H9 (cell line): ENCODE results near the gene UST. TPM values are rescaled to one million over a fixed set of nuclear protein-coding genes. Genes with fewer than 3 reads are reported as not detected.

Experiments
- DNase-seq: peaks from one replicate; pipeline ENCODE4 v3.0.0-alpha.2; 2017
- H2AFZ ChIP-seq: one replicate; pipeline ENCODE4 v1.6.1; 2013; ENCODE audit warnings: mild to moderate bottlenecking, low read length, control low read depth, moderate library complexity
- H2AK5ac ChIP-seq: 2 replicates; pipeline ENCODE4 v1.6.1; 2013; ENCODE audit warnings: low read length, control low read depth, mixed read lengths; ENCODE audit not compliant: insufficient read length
- H2BK120ac ChIP-seq: one replicate; pipeline ENCODE4 v1.6.1; 2013; ENCODE audit warnings: low read depth, mild to moderate bottlenecking, low read length, control low read depth, inconsistent platforms; ENCODE audit not compliant: poor library complexity, severe bottlenecking
- H2BK12ac ChIP-seq: 2 replicates; pipeline ENCODE4 v1.6.1; 2013; ENCODE audit warnings: low read length, control low read depth, mixed read lengths, low read depth; ENCODE audit not compliant: insufficient read length
- H2BK15ac ChIP-seq: 2 replicates; pipeline ENCODE4 v1.6.1; 2013; ENCODE audit warnings: low read depth, low read length, control low read depth
- H2BK20ac ChIP-seq: one replicate; pipeline ENCODE4 v1.6.1; 2013; ENCODE audit warnings: low read depth, mild to moderate bottlenecking, low read length, control low read depth, inconsistent platforms; ENCODE audit not compliant: poor library complexity, severe bottlenecking
- H2BK5ac ChIP-seq: 2 replicates; pipeline ENCODE4 v1.6.1; 2013; ENCODE audit warnings: low read length, control low read depth, mixed read lengths; ENCODE audit not compliant: insufficient read length
- H3K14ac ChIP-seq: 2 replicates; pipeline ENCODE4 v1.6.1; 2013; ENCODE audit warnings: low read length, control low read depth; ENCODE audit not compliant: insufficient read depth
- H3K18ac ChIP-seq: 2 replicates; pipeline ENCODE4 v1.6.1; 2013; ENCODE audit warnings: low read depth, mild to moderate bottlenecking, mixed read lengths, low read length, control low read depth; ENCODE audit not compliant: insufficient read length
- H3K23ac ChIP-seq: 2 replicates; pipeline ENCODE4 v1.6.1; 2013; ENCODE audit warnings: low read length, control low read depth, mixed read lengths, low read depth; ENCODE audit not compliant: insufficient read length
- H3K23me2 ChIP-seq: 2 replicates; pipeline ENCODE4 v1.6.1; 2013; ENCODE audit warnings: low read depth, mild to moderate bottlenecking, mixed read lengths, low read length, control low read depth; ENCODE audit not compliant: insufficient read length, poor library complexity, severe bottlenecking
- H3K27ac ChIP-seq: 2 replicates; pipeline ENCODE4 v1.5.1; 2013; ENCODE audit warnings: low read length, control low read depth, mixed read lengths, low read depth; ENCODE audit not compliant: insufficient read length
- H3K27me3 ChIP-seq: 2 replicates; pipeline ENCODE4 v1.6.1; 2013; ENCODE audit warnings: low read length, control low read depth, inconsistent platforms; ENCODE audit not compliant: insufficient read depth
- H3K4ac ChIP-seq: 2 replicates; pipeline ENCODE4 v1.6.1; 2013; ENCODE audit warnings: low read depth, mild to moderate bottlenecking, control low read depth, inconsistent platforms, low read length, moderate library complexity
- H3K4me1 ChIP-seq: 2 replicates; pipeline ENCODE4 v1.6.1; 2013; ENCODE audit warnings: low read length, control low read depth, inconsistent platforms; ENCODE audit not compliant: insufficient read depth
- H3K4me2 ChIP-seq: 2 replicates; pipeline ENCODE4 v1.6.1; 2013; ENCODE audit warnings: low read length, control low read depth, mixed read lengths; ENCODE audit not compliant: insufficient read length, insufficient read depth
- H3K56ac ChIP-seq: 2 replicates; pipeline ENCODE4 v1.6.1; 2013; ENCODE audit warnings: low read depth, mild to moderate bottlenecking, mixed read lengths, low read length, control low read depth; ENCODE audit not compliant: insufficient read length
- H3K79me1 ChIP-seq: 2 replicates; pipeline ENCODE4 v1.6.1; 2013; ENCODE audit warnings: low read depth, mild to moderate bottlenecking, moderate library complexity, low read length, control low read depth, inconsistent platforms; ENCODE audit not compliant: insufficient read depth, poor library complexity, severe bottlenecking
- H3K79me2 ChIP-seq: 2 replicates; pipeline ENCODE4 v1.6.1; 2013; ENCODE audit warnings: low read length, control low read depth, inconsistent platforms; ENCODE audit not compliant: insufficient read depth
- H3K9ac ChIP-seq: 2 replicates; pipeline ENCODE4 v1.6.1; 2013; ENCODE audit warnings: low read length, control low read depth, mixed read lengths; ENCODE audit not compliant: insufficient read length; ENCODE audit errors: extremely low read depth
- H3K9me3 ChIP-seq: one replicate; pipeline ENCODE4 v1.6.1; 2013; ENCODE audit warnings: low read depth, low read length, inconsistent platforms; ENCODE audit not compliant: control insufficient read depth
- H3T11ph ChIP-seq: one replicate; pipeline ENCODE4 v1.6.1; 2013; ENCODE audit warnings: mild to moderate bottlenecking, low read length, control low read depth, inconsistent platforms
- H4K20me1 ChIP-seq: one replicate; pipeline ENCODE4 v1.6.1; 2013; ENCODE audit not compliant: control insufficient read depth, insufficient read length, insufficient read depth
- H4K5ac ChIP-seq: 2 replicates; pipeline ENCODE4 v1.6.1; 2013; ENCODE audit warnings: low read depth, mild to moderate bottlenecking, mixed read lengths, low read length, control low read depth; ENCODE audit not compliant: insufficient read length
- H4K8ac ChIP-seq: replicated peaks from 2 replicates; pipeline ENCODE4 v1.6.1; 2013; ENCODE audit warnings: low read length, control low read depth, mixed read lengths, low read depth; ENCODE audit not compliant: insufficient read length
- H4K91ac ChIP-seq: 2 replicates; pipeline ENCODE4 v1.6.1; 2013; ENCODE audit warnings: low read depth, mild to moderate bottlenecking, moderate library complexity, mixed read lengths, low read length, control low read depth; ENCODE audit not compliant: insufficient read length
- H3K27ac Mint-ChIP-seq, 3 experiments: 2 replicates in 2 of 3; 3 replicates in 1 of 3; pipeline ENCODE4 v1.8.0; 2020 to 2021; ENCODE audit warnings: mixed read lengths in 3 of 3, mild to moderate bottlenecking in 1 of 3, moderate library complexity in 1 of 3
- H3K27me3 Mint-ChIP-seq: 2 replicates; pipeline ENCODE4 v1.8.0; 2021; ENCODE audit warnings: low read depth, mild to moderate bottlenecking, moderate library complexity, mixed read lengths
- H3K36me3 Mint-ChIP-seq, 3 experiments: 2 replicates in 2 of 3; 3 replicates in 1 of 3; pipeline ENCODE4 v1.8.0; 2020 to 2021; ENCODE audit warnings: low read depth in 3 of 3, mixed read lengths in 3 of 3; ENCODE audit not compliant: insufficient read depth in 1 of 3
- H3K4me1 Mint-ChIP-seq, 2 experiments: 2 replicates each; pipeline ENCODE4 v1.8.0; 2020; ENCODE audit warnings: mixed read lengths in 2 of 2
- H3K4me3 Mint-ChIP-seq, 2 experiments: 2 replicates in 1 of 2; 3 replicates in 1 of 2; pipeline ENCODE4 v1.8.0; 2020 to 2021; ENCODE audit warnings: mild to moderate bottlenecking in 2 of 2, mixed read lengths in 2 of 2, moderate library complexity in 1 of 2
- H3K9me3 Mint-ChIP-seq, 2 experiments: 2 replicates in 1 of 2; 3 replicates in 1 of 2; pipeline ENCODE4 v1.8.0; 2020; ENCODE audit warnings: mild to moderate bottlenecking in 2 of 2, mixed read lengths in 2 of 2, moderate library complexity in 1 of 2
- CTCF ChIP-seq: fragments of 200-600 bp; sonication (generic); conservative IDR thresholded peaks from 3 replicates; pipeline ENCODE4 v1.8.0; 2021; ENCODE audit warnings: antibody characterized with exemption, mild to moderate bottlenecking
- total RNA-seq: library from RNA; stranded (reverse); gene quantifications from 2 replicates; pipeline ENCODE4 v1.2.1, GENCODE V29; 2021

The UST gene
- total RNA-seq, 1 experiment from 2014 or later: 14.4 TPM

GRCh38 chr6:148892247-148892646 lies 145.4 kb downstream of the UST start:
- no peak overlapping the region for H4K8ac ChIP-seq
- H3K79me1 ChIP-seq: no peaks in the 10 kb centered on the region
- H2BK120ac ChIP-seq: no peak overlapping the region
- H3K18ac ChIP-seq: no peak overlapping the region
- H3K4me2 ChIP-seq: no peak overlapping the region
- no peaks in the 10 kb centered on the region for H3K4me1 ChIP-seq
- no peak overlapping the region for H4K91ac ChIP-seq
- no peak overlapping the region for H2BK20ac ChIP-seq
- H3T11ph ChIP-seq: no peak overlapping the region
- H3K36me3 Mint-ChIP-seq: peaks cover 15 to 20% (median 16%) of the 10 kb centered on the region in 3 experiments; a peak in 6 of 7 replicates
- no peak overlapping the region for H2BK12ac ChIP-seq
- H3K4me1 Mint-ChIP-seq: peaks cover 2 to 7% of the 10 kb centered on the region in 2 experiments; a peak in 3 of 4 replicates
- H4K5ac ChIP-seq: no peak overlapping the region
- H3K27ac Mint-ChIP-seq: no peak overlapping the region
- no peak overlapping the region for H2AFZ ChIP-seq
- no peaks in the 10 kb centered on the region for H3K27me3 Mint-ChIP-seq
- no peak overlapping the region for H3K23ac ChIP-seq
- no peak overlapping the region for H3K27ac ChIP-seq
- no peak overlapping the region for H3K4ac ChIP-seq
- no peaks in the 10 kb centered on the region for H4K20me1 ChIP-seq
- no peak overlapping the region for H2BK5ac ChIP-seq
- no peaks in the 10 kb centered on the region for H3K79me2 ChIP-seq
- no peak overlapping the region for H3K9ac ChIP-seq
- no peaks in the 10 kb centered on the region for H3K23me2 ChIP-seq
- no peaks in the 10 kb centered on the region for H3K27me3 ChIP-seq
- H3K56ac ChIP-seq: no peak overlapping the region
- no peaks in the 10 kb centered on the region for H3K9me3 Mint-ChIP-seq
- no peaks in the 10 kb centered on the region for H3K9me3 ChIP-seq
- H3K4me3 Mint-ChIP-seq: no peak overlapping the region
- H2AK5ac ChIP-seq: no peak overlapping the region
- no peak for DNase-seq
- TF ChIP-seq CTCF: no peak
- no peak overlapping the region for H2BK15ac ChIP-seq
- no peak overlapping the region for H3K14ac ChIP-seq
